ENCODE results near the gene C6orf89. TPM values are rescaled to one million over a fixed set of nuclear protein-coding genes. Genes with fewer than 3 reads are reported as not detected.

Gene C6orf89
- total and polyA plus RNA-seq, 2 donors (not counting 1 experiment from before 2014, with no cell fraction given) = 47.1 to 66.7 TPM

GRCh38 chr6:36904851-36905393 is 19.2 kb downstream of the C6orf89 start:
- no peak overlapping the region for H3K9ac ChIP-seq (ENCODE audit: insufficient read depth, low read length)
- no peak overlapping the region for H3K4me3 ChIP-seq (replicated peaks in 1 of 4; ENCODE audit: control extremely low read depth in 1 of 4, insufficient read depth in 1 of 4, low read depth in 3 of 4, low read length in 4 of 4)
- no peak overlapping the region for H3K27ac ChIP-seq (ENCODE audit: insufficient read depth, low read length)
- DNase-seq (ENCODE audit: low read depth in 2 of 2) = no peak
- H3K79me2 ChIP-seq (ENCODE audit: control insufficient read depth, insufficient read depth, low read length) = no peaks in the 10 kb centered on the region
- no peaks in the 10 kb centered on the region for H4K20me1 ChIP-seq (ENCODE audit: control insufficient read depth, extremely low read depth, insufficient read depth, low read length)
- H3K9me3 ChIP-seq (ENCODE audit: control insufficient read depth, insufficient read depth, low read depth, low read length) = no peaks in the 10 kb centered on the region
- H3K36me3 ChIP-seq (ENCODE audit: control insufficient read depth, insufficient read depth, low read length) = peaks cover 7% of the 10 kb centered on the region
- TF ChIP-seq EZH2 (IDR thresholded peaks at IDR 0.05; ENCODE audit: low read length, missing control alignments) = no peak
- TF ChIP-seq CTCF (conservative IDR thresholded peaks at IDR 0.05 in 1 of 2, IDR thresholded peaks at IDR 0.05 in 1 of 2; ENCODE audit: low read depth in 1 of 2, low read length in 2 of 2) = no peak
- no peak overlapping the region for H3K4me2 ChIP-seq (ENCODE audit: extremely low read depth, insufficient read depth, low read length)
- H2AFZ ChIP-seq (ENCODE audit: low read length) = no peak overlapping the region
- peaks cover 13% of the 10 kb centered on the region for H3K4me1 ChIP-seq (ENCODE audit: control insufficient read depth, extremely low read depth, insufficient read depth, low read length)
- no peaks in the 10 kb centered on the region for H3K27me3 ChIP-seq (ENCODE audit: control insufficient read depth, insufficient read depth, low read length)

DNA sequence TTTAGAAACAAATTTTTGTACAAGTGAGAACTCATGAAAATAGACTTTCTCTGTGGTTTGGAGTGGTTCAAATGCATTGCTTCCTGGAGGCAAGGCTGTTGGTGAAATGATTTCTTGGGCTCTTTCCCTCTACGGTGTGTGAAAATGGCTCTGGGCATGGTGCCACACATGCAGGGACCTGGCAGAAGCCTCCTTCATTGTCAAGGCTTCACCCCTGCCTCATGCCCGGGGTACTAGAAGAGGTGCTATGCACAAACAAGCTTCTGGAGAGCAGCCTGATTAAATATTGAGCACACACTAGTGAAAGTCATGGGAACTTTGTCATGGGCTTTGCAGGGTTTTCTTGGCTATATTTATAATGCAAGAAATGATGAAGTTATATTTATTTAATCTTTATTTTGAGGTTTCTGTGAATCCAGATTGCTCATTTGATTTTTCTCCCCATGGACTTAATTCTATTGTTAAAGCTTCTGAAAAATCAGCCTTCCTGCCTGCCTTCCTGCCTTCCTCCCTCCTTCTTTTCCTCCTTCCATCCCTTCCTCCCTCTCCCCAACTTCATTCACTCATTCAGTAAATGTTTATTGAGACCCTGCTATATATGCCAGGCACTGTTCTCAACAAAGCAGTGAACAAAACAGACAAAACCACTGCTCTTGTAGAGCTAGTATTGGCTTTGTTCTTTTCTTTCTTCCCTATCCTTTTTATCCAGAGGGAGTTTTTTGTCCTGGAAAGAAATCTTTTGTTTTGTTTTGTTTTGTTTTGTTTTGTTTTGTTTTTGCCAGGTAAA is 21.0 kb downstream of the C6orf89 start:
- Histone ChIP-seq H3K9me3 (ENCODE audit: control insufficient read depth, insufficient read depth, low read depth, low read length) (no peaks in the 10 kb centered on the region), H3K79me2 (ENCODE audit: control insufficient read depth, insufficient read depth, low read length) (no peaks in the 10 kb centered on the region), H3K27ac (ENCODE audit: insufficient read depth, low read length) (no peak overlapping the region), H3K4me1 (ENCODE audit: control insufficient read depth, extremely low read depth, insufficient read depth, low read length) (peaks cover 13% of the 10 kb centered on the region), H3K9ac (ENCODE audit: insufficient read depth, low read length) (no peak overlapping the region), H2AFZ (ENCODE audit: low read length) (no peak overlapping the region), H4K20me1 (ENCODE audit: control insufficient read depth, extremely low read depth, insufficient read depth, low read length) (no peaks in the 10 kb centered on the region), H3K36me3 (ENCODE audit: control insufficient read depth, insufficient read depth, low read length) (peaks cover 7% of the 10 kb centered on the region), H3K4me2 (ENCODE audit: extremely low read depth, insufficient read depth, low read length) (no peak overlapping the region), H3K27me3 (ENCODE audit: control insufficient read depth, insufficient read depth, low read length) (no peaks in the 10 kb centered on the region), H3K4me3 (replicated peaks in 1 of 4; ENCODE audit: control extremely low read depth in 1 of 4, insufficient read depth in 1 of 4, low read depth in 3 of 4, low read length in 4 of 4) (no peak overlapping the region)
- DNase-seq (ENCODE audit: low read depth in 2 of 2) = no peak
- TF ChIP-seq EZH2 (IDR thresholded peaks at IDR 0.05; ENCODE audit: low read length, missing control alignments) (no peak), CTCF (conservative IDR thresholded peaks at IDR 0.05 in 1 of 2, IDR thresholded peaks at IDR 0.05 in 1 of 2; ENCODE audit: low read depth in 1 of 2, low read length in 2 of 2) (no peak)

- Histone ChIP-seq H2AFZ (ENCODE audit: low read length) (no peak overlapping the region), H3K27ac (ENCODE audit: insufficient read depth, low read length) (no peak overlapping the region), H3K79me2 (ENCODE audit: control insufficient read depth, insufficient read depth, low read length) (no peaks in the 10 kb centered on the region), H3K27me3 (ENCODE audit: control insufficient read depth, insufficient read depth, low read length) (no peaks in the 10 kb centered on the region), H3K36me3 (ENCODE audit: control insufficient read depth, insufficient read depth, low read length) (peaks cover 4% of the 10 kb centered on the region), H3K9me3 (ENCODE audit: control insufficient read depth, insufficient read depth, low read depth, low read length) (no peaks in the 10 kb centered on the region), H3K9ac (ENCODE audit: insufficient read depth, low read length) (no peak overlapping the region), H3K4me3 (replicated peaks in 1 of 4; ENCODE audit: control extremely low read depth in 1 of 4, insufficient read depth in 1 of 4, low read depth in 3 of 4, low read length in 4 of 4) (no peak overlapping the region), H3K4me1 (ENCODE audit: control insufficient read depth, extremely low read depth, insufficient read depth, low read length) (peaks cover 17% of the 10 kb centered on the region), H4K20me1 (ENCODE audit: control insufficient read depth, extremely low read depth, insufficient read depth, low read length) (no peaks in the 10 kb centered on the region), H3K4me2 (ENCODE audit: extremely low read depth, insufficient read depth, low read length) (peak overlapping the region; percentile 1)
- peak; percentile 71 to 80 for DNase-seq (ENCODE audit: low read depth in 2 of 2)
- no peak for TF ChIP-seq EZH2 (IDR thresholded peaks at IDR 0.05; ENCODE audit: low read length, missing control alignments)
- no peak for TF ChIP-seq CTCF (conservative IDR thresholded peaks at IDR 0.05 in 1 of 2, IDR thresholded peaks at IDR 0.05 in 1 of 2; ENCODE audit: low read depth in 1 of 2, low read length in 2 of 2)
Observed at GRCh38 chr6:36907781-36908180, 22.0 kb downstream of the C6orf89 start.

All from fibroblast of lung (primary cell).